Lower lobe of right lung (tissue), 2 donors: Measurements from ENCODE around the gene EDNRA. TPM values are rescaled to one million over a fixed set of nuclear protein-coding genes. Genes with fewer than 3 reads are reported as not detected.
A peak's percentile ranks its signal among the peaks of the same experiment; 100 is the strongest.

Experiments used
- ATAC-seq, 2 donors: fragments of 200-7000 bp; cut with Tn5 transposase; one replicate each; pipeline ENCODE4 v1.9.1; 2020 to 2022; ENCODE audit warnings: mild to moderate bottlenecking in 2 of 2, moderate library complexity in 2 of 2
- DNase-seq: peaks from one replicate; pipeline ENCODE4 v3.0.0-alpha.2; 2020
- H3K27ac ChIP-seq: fragments of 200-600 bp; one replicate; pipeline ENCODE4 v1.8.0; 2022
- H3K27me3 ChIP-seq: fragments of 200-600 bp; one replicate; pipeline ENCODE4 v1.8.0; 2022; ENCODE audit warnings: low read depth
- H3K36me3 ChIP-seq: fragments of 200-600 bp; one replicate; pipeline ENCODE4 v1.8.0; 2022; ENCODE audit warnings: mild to moderate bottlenecking
- H3K4me1 ChIP-seq: fragments of 200-600 bp; one replicate; pipeline ENCODE4 v1.8.0; 2022
- H3K4me3 ChIP-seq: fragments of 200-600 bp; one replicate; pipeline ENCODE4 v1.8.0; 2022; ENCODE audit warnings: mild to moderate bottlenecking
- H3K9me3 ChIP-seq: fragments of 200-600 bp; one replicate; pipeline ENCODE4 v1.8.0; 2022
- CTCF ChIP-seq: fragments of 200-600 bp; IDR thresholded peaks from one replicate; pipeline ENCODE4 v1.8.0; 2022; ENCODE audit warnings: antibody characterized with exemption, mild to moderate bottlenecking
- intact Hi-C: fragments of 100-400 bp; cut with DNase I; formaldehyde crosslinking; loops from one replicate; pipeline ENCODE4 v1.11.0; 2022
- total RNA-seq: library from RNA; stranded (reverse); fragmentation: NEBNext Ultra II Directional; extraction: Animal tissue kit (Norgen Biotek cat#: 25700); gene quantifications from one replicate; pipeline ENCODE4 v1.2.1, GENCODE V29; 2021
- donor health status: DM: no; HTN: yes; CAD: no; lungs with severe emphysema.

EDNRA gene
- total RNA-seq, 1 donor from 2014 or later, result 25.7 TPM

- ATAC-seq (no peak), DNase-seq (no peak)
- Histone ChIP-seq H3K4me3 (no peak overlapping the region), H3K4me1 (no peaks in the 10 kb centered on the region), H3K27ac (no peak overlapping the region), H3K36me3 (no peaks in the 10 kb centered on the region), H3K27me3 (no peaks in the 10 kb centered on the region), H3K9me3 (no peaks in the 10 kb centered on the region)
- intact Hi-C loops, result no loop called here
- no peak for TF ChIP-seq CTCF
Measured at GRCh38 chr4:147570616-147571015, 89.7 kb downstream of the EDNRA start.

GRCh38 chr4:147571036-147571770 lies 90.3 kb downstream of the EDNRA start:
- Histone ChIP-seq H3K4me3 (no peak overlapping the region), H3K9me3 (no peaks in the 10 kb centered on the region), H3K27me3 (no peaks in the 10 kb centered on the region), H3K36me3 (no peaks in the 10 kb centered on the region), H3K4me1 (no peaks in the 10 kb centered on the region), H3K27ac (no peak overlapping the region)
- DNase-seq, result no peak
- no peak for TF ChIP-seq CTCF
- no peak for ATAC-seq
- intact Hi-C loops, result no loop called here

- ATAC-seq (no peak), DNase-seq (no peak)
- intact Hi-C loops, result no loop called here
Measured at GRCh38 chr4:147576084-147576483, 95.2 kb downstream of the EDNRA start.

GRCh38 chr4:147578051-147578476 lies 97.2 kb downstream of the EDNRA start:
- intact Hi-C loops, result no loop called here
- peak in 1 of 2 donors; percentile 29 for ATAC-seq
- Histone ChIP-seq H3K36me3 (no peaks in the 10 kb centered on the region), H3K27ac (no peak overlapping the region), H3K27me3 (no peaks in the 10 kb centered on the region), H3K9me3 (no peaks in the 10 kb centered on the region), H3K4me3 (no peak overlapping the region), H3K4me1 (no peaks in the 10 kb centered on the region)
- no peak for TF ChIP-seq CTCF
- no peak for DNase-seq

More at GRCh38 chr4:147576084-147576483, 95.2 kb downstream of the EDNRA start:
- Histone ChIP-seq H3K9me3 (no peaks in the 10 kb centered on the region), H3K36me3 (no peaks in the 10 kb centered on the region), H3K4me1 (no peaks in the 10 kb centered on the region), H3K27me3 (no peaks in the 10 kb centered on the region), H3K27ac (no peak overlapping the region), H3K4me3 (no peak overlapping the region)
- no peak for TF ChIP-seq CTCF

- no peaks in the 10 kb centered on the region for H3K36me3 ChIP-seq
- intact Hi-C loops, result no loop called here
Measured at GRCh38 chr4:147578593-147578992, 97.7 kb downstream of the EDNRA start.

More at GRCh38 chr4:147578593-147578992, 97.7 kb downstream of the EDNRA start:
- H3K4me3 ChIP-seq, result no peak overlapping the region
- DNase-seq, result no peak
- H3K4me1 ChIP-seq, result no peaks in the 10 kb centered on the region
- no peak for ATAC-seq
- H3K9me3 ChIP-seq, result no peaks in the 10 kb centered on the region
- no peak for TF ChIP-seq CTCF
- no peaks in the 10 kb centered on the region for H3K27me3 ChIP-seq
- H3K27ac ChIP-seq, result no peak overlapping the region
